Urinary bladder (tissue), 4 donors: ENCODE results near the gene SH2D2A. TPM values are rescaled to one million over a fixed set of nuclear protein-coding genes. Genes with fewer than 3 reads are reported as not detected.
"Not testable (repeated sequence)": the region's sequence is repeated elsewhere in the genome, so short reads cannot be mapped to it uniquely, and the experiment has no call there.

Source experiments
- DNase-seq: peaks from one replicate; pipeline ENCODE4 v3.0.0-alpha.2; 2015; ENCODE audit errors: extremely low spot score
- H3K27ac ChIP-seq: one replicate; pipeline ENCODE4 v1.5.1; 2013; ENCODE audit warnings: low read depth, mild to moderate bottlenecking, moderate library complexity
- H3K36me3 ChIP-seq: one replicate; pipeline ENCODE4 v1.6.1; 2013; ENCODE audit warnings: mild to moderate bottlenecking, moderate library complexity; ENCODE audit not compliant: insufficient read depth
- H3K4me1 ChIP-seq: one replicate; pipeline ENCODE4 v1.6.1; 2013; ENCODE audit warnings: mild to moderate bottlenecking, moderate library complexity; ENCODE audit not compliant: insufficient read depth
- H3K4me3 ChIP-seq: one replicate; pipeline ENCODE4 v1.5.1; 2013; ENCODE audit warnings: low read depth, low read length
- WGBS: extraction: QIAGEN DNeasy Blood & Tissue Kit; methylation state at CpG from one replicate; pipeline ENCODE4 v1.1.7; 2013; 5-methylcytosine and 5-hydroxymethylcytosine counted together
- polyA plus RNA-seq: library from polyadenylated mRNA; stranded (reverse); fragments of 200-250 nt; gene quantifications from one replicate; pipeline ENCODE4 v1.2.3, GENCODE V29; 2013
- total RNA-seq: library from RNA; depleted of rRNA; stranded (reverse); fragments of >200 nt; gene quantifications from one replicate; pipeline ENCODE4 v1.2.3, GENCODE V29; 2014
- donor health status: healthy with polysubstance abuse.
- donor health status: healthy.

The SH2D2A gene
- total and polyA plus RNA-seq, 2 donors = 0.70 TPM; not detected in 1

- DNase-seq = no peak
- WGBS = 72% methylated on average over 3 of the region's 3 CpGs
- H3K4me3 ChIP-seq = no peak overlapping the region
- H3K27ac ChIP-seq = no peak overlapping the region
- H3K36me3 ChIP-seq = no peaks in the 10 kb centered on the region
- peaks cover 1% of the 10 kb centered on the region for H3K4me1 ChIP-seq
These were observed 44.4 kb downstream of the SH2D2A start for GRCh38 chr1:156772222-156772621.

GRCh38 chr1:156768610-156769295, 47.9 kb downstream of the SH2D2A start:
- 19% methylated on average over 8 of the region's 8 CpGs for WGBS
- no peaks in the 10 kb centered on the region for H3K36me3 ChIP-seq
- peaks cover 1% of the 10 kb centered on the region for H3K4me1 ChIP-seq
- H3K4me3 ChIP-seq = peak overlapping the region; percentile 89
- no peak overlapping the region for H3K27ac ChIP-seq
- DNase-seq = no peak

DNA sequence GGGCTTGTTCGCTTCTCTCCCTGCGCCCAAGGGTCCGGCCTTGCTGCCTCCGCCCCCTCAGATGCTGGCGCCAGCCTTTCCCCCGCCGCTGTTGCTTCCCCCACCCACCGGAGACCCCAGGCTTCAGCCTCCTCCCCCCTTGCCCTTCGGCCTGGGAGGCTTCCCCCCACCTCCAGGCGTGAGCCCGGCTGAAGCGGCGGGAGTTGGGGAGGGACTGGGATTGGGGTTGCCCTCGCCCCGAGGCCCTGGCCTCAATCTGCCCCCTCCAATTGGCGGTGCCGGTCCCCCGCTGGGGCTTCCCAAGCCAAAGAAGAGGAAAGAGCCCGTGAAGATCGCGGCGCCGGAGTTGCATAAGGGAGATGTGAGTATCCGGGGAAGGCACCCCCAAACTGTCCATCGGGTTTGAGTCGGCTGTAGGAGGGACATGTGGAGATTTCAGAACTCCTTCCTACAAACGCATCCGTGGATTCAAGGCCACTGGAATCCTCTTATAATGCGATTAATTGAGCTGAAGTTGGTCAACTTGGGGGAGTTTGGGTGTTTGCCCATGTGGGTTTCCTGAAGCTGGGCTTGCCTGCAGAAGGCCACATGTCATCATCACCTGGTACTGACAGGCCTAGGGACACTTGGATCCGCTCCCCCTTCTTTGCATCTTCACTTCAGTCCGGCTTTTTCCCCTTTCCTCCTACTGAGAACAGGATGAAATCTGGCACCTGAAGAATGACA, 48.6 kb downstream of the SH2D2A start:
- Histone ChIP-seq H3K4me1 (peaks cover 1% of the 10 kb centered on the region), H3K27ac (peak overlapping the region; percentile 94), H3K4me3 (peak overlapping the region; percentile 89), H3K36me3 (no peaks in the 10 kb centered on the region)
- no peak for DNase-seq
- WGBS = under 1% methylated on average over 31 of the region's 31 CpGs

GRCh38 chr1:156767101-156767878, 49.4 kb downstream of the SH2D2A start, which contains the start of gene PRCC:
Gene PRCC, plus strand, starts transcription at chr1:156767535. Its CDS starts 237 bp downstream, at chr1:156767772.
- Histone ChIP-seq H3K27ac (peak within 1 kb of the TSS; percentile 94), H3K36me3 (no peaks in the 10 kb centered on the region), H3K4me3 (peak within 1 kb of the TSS; percentile 89), H3K4me1 (peaks cover 1% of the 10 kb centered on the region)
- under 1% methylated on average over 50 of the region's 50 CpGs for WGBS
- DNase-seq = peak; percentile 99

DNA sequence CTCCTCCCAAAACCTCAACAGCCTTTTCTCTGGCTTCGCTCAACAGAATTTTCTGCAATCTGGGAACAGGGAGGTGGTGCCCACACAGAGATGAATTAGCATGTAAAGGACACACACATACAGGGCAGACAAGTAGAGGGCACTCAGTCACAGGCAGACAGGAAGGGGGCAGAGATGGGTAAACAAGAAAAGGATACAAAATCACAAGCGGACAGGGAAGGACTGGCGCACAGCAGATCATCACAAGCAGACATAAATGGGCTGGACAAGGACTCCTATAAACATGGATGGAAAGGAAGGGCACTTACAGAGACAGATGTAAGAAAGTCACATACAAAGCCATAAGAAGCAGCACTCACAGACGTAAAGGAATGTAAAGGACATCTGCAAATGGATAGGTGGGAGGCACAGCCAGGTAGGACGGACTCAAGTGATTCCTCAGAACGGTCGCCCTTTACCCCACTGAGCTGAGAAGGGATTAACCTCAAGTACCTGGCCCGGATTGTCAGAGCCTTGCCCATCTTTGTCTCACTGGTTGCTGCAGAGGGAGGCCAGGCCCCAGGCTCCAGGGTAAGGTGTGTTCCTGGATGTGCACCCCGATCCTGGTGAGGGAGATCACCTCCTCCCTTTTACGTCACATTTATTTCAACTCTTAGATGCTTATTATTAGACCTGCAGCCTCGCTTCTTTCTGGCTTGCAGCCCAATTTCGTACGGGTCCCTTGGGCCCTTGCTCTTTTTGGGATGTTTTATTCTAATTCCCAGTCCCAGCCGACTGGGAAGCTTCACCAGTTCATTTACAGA, 50.1 kb downstream of the SH2D2A start:
- no peak for DNase-seq
- Histone ChIP-seq H3K4me1 (peaks cover 1% of the 10 kb centered on the region), H3K27ac (peak overlapping the region; percentile 13), H3K4me3 (peak overlapping the region; percentile 40), H3K36me3 (no peaks in the 10 kb centered on the region)
- WGBS = 6% methylated on average over 14 of the region's 14 CpGs

DNA sequence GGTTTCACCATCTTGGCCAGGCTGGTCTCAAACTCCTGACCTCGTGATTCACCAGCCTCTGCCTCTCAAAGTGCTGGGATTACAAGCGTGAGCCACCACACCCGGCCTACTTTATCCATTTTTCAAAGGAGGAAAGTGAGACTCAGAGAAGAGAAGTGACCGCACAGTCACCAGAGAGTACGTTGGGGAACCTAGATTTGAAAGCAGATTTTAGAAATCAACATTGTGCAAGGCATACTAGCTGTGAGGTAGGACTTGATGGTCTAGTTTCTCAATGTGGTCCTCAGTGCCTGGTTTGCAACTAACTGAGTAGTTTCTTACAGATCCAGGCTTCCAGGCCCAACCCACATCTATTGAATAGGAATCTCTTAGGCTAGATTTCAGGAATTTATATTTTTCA, 51.0 kb downstream of the SH2D2A start:
- Histone ChIP-seq H3K27ac (no peak overlapping the region), H3K4me3 (no peak overlapping the region)
- WGBS = 93% methylated on average over 5 of the region's 5 CpGs

GRCh38 chr1:156765136-156765535, 51.5 kb downstream of the SH2D2A start:
- H3K4me3 ChIP-seq, H3K27ac ChIP-seq, H3K36me3 ChIP-seq, H3K4me1 ChIP-seq, DNase-seq: not testable (repeated sequence)
- WGBS = 93% methylated on average over 15 of the region's 15 CpGs

More for the DNA sequence above, 51.0 kb downstream of the SH2D2A start:
- no peaks in the 10 kb centered on the region for H3K4me1 ChIP-seq
- DNase-seq = no peak
- H3K36me3 ChIP-seq = no peaks in the 10 kb centered on the region

- H3K36me3 ChIP-seq = no peaks in the 10 kb centered on the region
- WGBS = 77% methylated on average over 4 of the region's 4 CpGs
- H3K27ac ChIP-seq = peak overlapping the region; percentile 23
- no peak for DNase-seq
- H3K4me3 ChIP-seq = no peak overlapping the region
- no peaks in the 10 kb centered on the region for H3K4me1 ChIP-seq
These were observed 55.9 kb downstream of the SH2D2A start for GRCh38 chr1:156760796-156761104.

GRCh38 chr1:156760092-156760795, 56.4 kb downstream of the SH2D2A start:
- H3K27ac ChIP-seq = no peak overlapping the region
- 64% methylated on average over 6 of the region's 6 CpGs for WGBS
- no peaks in the 10 kb centered on the region for H3K4me1 ChIP-seq
- H3K36me3 ChIP-seq = no peaks in the 10 kb centered on the region
- DNase-seq = no peak
- no peak overlapping the region for H3K4me3 ChIP-seq

DNA sequence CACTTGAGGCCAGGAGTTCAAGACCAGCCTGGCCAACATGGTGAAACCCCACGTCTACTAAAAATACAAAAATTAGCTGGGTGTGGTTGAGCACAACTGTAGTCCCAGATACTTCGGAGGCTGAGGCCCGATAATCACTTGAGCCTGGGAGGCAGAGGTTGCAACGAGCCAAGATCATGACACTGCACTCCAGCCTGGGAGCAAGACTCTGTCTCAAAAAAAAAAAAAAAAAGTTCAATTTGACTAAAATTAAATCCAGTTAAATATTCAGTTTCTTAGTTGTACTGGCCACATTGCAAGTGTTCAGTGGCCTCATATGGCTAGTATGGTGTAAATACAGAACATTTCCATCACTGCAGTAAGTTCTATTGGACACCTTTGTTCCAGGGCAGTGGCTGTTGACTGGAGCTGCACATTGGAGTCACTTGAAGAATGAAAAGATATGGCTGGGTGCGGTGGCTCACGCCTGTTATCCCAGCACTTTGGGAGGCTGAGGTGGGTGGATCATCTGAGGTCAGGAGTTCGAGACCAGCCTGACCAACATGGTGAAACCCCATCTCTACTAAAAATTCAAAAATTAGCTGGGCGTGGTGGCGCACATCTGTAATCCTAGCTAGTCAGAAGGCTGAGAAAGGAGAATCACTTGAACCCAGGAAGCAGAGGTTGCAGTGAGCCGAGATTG, 58.9 kb downstream of the SH2D2A start:
- H3K36me3 ChIP-seq, DNase-seq, H3K4me3 ChIP-seq: not testable (repeated sequence)

DNA sequence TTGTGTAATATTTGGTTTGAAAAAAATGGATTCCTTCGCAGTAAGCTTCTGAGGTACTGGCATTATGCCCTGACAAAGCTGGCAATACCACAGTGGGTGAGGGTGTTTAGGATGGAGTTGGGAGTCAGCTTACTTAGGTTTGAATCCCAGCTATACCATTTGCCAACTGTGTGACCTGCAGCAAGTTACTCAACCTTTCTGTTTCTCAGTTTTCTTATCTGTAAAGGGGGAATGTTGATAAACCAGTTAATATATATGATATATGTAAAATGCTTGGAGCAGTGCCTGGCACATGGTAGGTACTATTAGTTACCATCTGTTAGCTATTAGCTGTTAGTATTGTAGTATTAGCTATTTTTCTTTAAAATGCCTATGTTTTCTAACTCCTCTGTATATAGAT, 60.3 kb downstream of the SH2D2A start:
- no peak for DNase-seq
- WGBS = 97% methylated on average over 1 of the region's 1 CpG
- no peak overlapping the region for H3K27ac ChIP-seq
- no peaks in the 10 kb centered on the region for H3K36me3 ChIP-seq
- H3K4me3 ChIP-seq = no peak overlapping the region
- H3K4me1 ChIP-seq = no peaks in the 10 kb centered on the region

More for the DNA sequence above, 58.9 kb downstream of the SH2D2A start:
- 89% methylated on average over 10 of the region's 10 CpGs for WGBS
- H3K4me1 ChIP-seq, H3K27ac ChIP-seq: not testable (repeated sequence)
